NK-92 (cell line): ENCODE measurements around the gene YIPF3.

Experiments
- DNase-seq: peaks from one replicate; lab custom pipeline; 2025; ENCODE audit not compliant: unreplicated experiment; lab: John Stamatoyannopoulos, UW

The YIPF3 gene

DNA sequence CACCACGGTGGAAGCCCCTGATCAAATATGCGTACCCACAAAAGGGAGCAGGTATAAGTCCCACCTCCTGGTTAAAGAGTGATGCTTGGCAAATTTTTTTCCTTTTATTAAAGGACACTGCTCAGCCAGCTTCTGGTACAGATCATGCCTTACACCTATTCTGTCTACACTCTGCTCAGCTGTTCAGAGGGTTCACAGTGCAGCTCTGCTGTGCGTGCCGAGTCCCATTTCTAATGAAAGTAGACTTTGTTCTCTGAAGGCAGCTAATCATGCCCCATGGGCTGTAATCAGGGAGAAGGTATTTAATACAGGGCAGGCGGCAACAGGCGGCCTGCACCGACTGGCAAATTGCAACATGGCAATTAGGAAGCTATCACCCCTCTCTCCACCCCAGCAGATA is 22.9 kb downstream of the YIPF3 start:
- DNase-seq = no peak

DNA sequence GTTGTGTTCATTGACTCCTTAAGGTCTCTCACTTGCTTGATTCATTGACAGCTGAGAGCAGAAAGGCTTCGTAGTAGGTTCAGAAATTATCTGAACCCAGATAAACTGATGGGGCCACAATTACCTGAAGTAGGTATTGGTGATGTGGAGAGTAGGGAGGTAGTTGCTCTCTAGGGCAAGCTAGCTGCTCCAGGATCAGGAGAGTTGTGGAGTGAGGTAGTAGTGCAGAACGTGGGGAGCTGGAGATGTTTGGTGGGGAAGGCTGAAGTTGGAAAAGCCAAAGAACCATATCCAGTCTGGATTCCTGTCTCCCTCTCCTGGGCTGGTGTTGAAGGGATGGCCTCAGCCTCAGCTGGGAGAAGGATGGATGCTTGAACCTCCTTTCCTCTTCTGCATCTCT is 23.5 kb downstream of the YIPF3 start:
- no peak for DNase-seq

DNA sequence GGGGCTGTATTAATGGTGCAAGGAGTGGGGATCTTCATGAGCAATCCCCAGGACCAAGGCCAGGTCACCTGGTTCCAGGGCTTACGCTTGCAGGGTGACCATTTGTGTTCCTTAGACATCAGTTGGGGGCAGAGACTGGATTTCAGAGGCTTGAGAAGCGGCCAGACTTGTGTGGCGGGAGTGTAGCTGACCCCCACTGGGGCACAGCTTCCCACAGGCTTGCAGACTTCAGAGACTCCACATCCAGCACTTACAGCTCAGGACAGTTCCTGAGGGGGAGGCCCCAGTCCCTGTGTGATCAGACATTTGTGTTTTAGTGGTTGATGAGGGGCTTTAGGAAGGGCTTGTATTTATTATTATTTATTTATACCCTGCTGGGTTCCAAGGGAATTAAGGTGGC is 24.1 kb downstream of the YIPF3 start:
- no peak for DNase-seq

DNA sequence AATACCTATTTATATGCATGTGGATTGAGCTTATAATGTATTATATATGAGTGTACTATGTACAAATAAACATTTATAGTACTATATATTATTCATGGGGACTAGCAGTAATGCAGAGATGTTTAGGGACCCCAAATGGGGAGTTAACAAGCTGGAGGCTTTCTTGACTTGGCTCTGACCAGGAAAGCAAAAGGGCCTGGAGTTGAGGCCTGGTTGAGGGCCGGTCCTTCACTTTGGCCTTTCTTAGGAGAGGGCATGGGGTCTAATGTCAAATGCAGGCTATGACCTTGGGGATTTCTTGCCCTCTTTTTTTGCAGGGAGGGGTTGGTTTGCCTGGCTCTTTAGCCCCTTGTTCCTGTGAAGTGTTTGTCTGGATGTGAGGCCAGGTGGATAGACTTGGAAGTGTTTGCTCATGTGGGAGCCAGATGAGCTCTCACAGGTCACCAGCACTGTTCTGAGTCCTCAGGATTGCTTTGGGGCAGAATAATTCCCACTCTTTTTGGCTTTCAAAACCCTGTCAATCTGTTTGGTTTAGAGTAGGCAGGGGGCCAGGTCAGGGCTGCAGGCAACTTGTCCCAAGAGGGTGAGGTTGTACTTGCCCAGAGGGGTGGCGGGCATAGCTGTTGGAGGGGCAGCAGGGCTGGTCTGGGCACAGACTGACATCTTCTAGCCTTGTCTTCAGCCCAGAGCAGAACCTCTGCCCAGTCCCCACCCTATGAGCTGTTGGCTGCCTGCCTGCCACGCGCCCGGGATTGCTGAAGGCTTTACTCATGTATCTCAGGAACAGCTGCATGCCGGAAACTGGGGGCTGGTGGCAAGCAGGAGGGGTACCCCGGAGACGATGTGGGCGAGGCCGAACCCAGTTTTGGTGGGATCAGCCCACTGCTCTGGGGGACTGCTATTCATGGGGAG is 24.7 kb downstream of the YIPF3 start:
- no peak for DNase-seq

DNA sequence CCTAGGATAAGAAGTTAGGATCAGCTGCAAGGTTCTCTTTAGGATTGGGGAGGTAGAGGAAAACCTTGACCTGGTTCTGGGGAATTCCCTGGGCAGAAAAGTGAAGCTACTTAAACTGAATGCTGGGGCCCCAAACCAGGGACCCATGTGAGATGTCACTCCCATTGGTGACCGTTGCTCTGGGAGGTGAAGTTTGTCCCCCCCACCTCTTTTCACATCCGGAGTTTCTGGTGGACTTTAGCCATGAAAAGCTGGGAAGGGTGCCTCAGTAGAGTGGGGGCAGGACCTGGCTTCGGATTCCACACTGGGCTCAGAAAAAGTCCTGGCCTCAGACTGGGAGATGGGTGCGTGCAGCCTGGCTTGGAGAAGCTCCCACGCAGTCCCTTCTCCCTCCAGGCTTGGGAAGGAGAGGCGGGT is 26.2 kb downstream of the YIPF3 start:
- DNase-seq = no peak

DNA sequence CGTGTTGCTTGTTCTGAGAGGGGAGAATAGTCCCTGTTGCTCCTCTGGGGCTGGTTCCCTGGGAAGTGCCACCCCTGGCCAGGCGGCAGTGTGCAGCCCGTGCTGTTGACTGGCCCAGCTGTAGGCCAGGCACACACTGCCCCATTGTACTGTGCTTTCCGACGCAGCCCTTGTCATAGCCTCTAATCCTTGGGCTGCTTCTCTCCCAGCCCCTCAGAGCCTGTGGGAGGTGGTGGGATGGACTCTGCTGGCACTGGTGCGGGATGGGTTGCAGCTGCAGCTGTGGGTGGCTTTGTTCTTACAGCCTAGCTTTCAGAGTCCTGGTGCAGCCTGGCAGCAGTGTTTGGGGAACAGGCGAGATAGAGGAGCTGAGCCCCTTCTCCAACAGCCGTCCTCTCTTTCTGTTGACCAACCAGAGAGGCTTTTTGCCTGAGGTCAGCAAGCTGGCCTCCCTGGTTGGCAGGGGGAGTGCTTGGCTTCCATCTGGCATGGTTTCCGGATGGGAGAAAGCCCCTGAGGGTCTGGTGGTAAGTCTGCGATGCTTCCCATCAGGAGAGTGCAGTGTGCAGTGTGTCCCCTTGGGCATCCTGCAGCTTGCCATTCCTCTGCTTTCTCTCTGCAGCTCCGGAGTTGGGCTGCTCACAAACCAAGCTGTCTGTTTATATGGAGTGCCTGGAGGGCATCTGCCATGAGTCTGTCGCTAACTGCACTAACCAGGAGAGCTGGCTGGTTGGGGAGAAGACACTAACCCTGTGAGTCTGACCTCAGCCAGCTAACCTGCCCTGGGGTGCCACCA is 27.3 kb downstream of the YIPF3 start:
- DNase-seq = no peak

DNA sequence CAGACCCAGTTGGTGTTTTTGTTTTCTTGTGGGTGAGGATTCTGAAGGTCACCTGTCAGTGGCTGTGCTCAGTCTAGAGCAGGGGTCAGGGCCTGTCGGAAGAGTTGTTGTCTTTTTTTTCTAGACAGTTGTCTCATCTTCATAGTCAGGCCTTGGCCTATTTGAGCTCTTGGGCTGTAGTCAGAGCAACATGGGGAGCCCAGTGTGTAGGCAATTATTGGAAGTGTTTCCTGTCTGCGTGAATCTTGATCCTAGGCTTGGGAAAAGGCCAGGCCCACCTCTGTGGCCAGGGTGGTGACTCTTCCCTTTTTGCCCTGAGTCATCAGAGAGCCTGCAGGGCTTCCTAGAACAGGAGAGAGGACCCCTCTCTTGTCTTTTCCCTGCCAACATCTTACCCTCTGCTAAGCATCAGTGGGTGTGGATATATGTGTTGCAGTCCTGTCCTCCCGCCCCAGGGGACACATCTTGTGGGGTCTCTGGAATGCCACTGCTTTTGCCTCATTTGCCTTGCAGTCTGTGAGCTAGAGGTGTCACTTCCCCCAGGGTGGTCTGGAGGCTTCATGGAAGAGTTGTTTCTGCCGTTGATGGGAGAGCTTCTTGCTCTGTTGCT is 28.0 kb downstream of the YIPF3 start:
- no peak for DNase-seq

DNA sequence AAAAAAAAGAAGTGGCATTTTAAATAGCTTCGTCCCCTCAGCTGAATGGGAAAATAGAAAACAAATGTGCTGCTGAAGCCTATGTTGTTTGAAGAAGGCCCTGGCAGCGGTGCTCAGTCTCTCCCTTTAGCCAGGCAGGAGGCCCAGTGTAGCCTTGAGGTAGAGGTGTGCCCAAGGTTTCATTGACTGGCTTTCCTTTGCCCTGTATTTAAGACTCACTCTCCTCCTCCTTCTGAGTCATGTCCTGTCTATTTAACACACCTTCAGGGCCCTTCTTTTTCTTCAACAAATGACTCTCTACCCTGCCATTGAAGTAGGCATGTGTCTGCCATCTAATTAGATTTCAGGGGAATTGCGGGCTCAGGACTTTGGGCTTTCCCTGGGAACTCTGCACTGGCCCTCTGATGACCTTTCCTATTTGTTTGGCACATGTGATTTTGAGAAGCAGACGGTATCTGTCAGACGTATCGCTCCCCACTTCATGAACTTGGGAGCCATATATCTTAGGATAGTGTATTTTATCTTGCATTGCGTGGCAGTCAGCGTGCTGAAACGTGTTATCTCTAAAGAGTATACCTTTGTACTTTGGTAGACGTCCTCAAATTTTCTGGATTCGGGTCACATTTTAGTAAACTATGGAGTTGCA is 35.0 kb downstream of the YIPF3 start:
- DNase-seq = no peak

DNA sequence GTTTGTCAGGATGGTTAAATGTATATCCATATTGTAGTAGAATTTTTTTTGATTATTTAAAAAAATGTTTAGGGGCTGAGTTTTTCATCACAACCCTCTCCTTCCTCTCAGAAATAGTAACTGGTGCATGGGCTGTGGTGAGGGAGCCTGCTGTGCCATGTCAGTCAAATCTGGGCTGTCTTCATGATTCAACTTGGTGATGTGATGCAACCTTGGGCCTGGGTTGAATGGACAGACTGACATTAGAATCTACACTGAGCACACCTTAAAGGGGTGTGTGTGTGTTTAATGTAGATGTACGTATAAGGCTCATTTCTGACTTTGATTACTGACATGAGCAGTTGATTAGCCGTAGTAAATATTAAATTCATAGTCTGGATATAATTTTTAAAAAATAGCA is 35.7 kb downstream of the YIPF3 start:
- no peak for DNase-seq

DNA sequence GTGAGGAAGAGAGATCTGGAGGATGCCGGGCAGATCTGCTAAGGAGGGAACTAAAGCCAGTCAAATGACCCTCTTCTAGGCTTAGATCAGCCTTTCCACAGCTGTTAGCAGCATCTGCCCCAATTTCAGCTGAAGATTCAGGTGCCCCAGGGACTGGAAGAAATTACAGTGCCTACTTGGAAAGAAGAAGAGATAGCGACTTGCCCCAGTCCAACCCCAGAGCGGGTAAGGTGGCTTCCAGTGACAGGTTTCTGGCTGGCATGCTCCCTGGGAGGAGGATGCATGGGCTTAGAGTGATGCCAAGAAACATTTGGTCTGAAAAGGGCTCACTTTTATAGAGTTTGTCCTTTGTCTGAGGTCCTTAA is 38.7 kb downstream of the YIPF3 start:
- no peak for DNase-seq

DNA sequence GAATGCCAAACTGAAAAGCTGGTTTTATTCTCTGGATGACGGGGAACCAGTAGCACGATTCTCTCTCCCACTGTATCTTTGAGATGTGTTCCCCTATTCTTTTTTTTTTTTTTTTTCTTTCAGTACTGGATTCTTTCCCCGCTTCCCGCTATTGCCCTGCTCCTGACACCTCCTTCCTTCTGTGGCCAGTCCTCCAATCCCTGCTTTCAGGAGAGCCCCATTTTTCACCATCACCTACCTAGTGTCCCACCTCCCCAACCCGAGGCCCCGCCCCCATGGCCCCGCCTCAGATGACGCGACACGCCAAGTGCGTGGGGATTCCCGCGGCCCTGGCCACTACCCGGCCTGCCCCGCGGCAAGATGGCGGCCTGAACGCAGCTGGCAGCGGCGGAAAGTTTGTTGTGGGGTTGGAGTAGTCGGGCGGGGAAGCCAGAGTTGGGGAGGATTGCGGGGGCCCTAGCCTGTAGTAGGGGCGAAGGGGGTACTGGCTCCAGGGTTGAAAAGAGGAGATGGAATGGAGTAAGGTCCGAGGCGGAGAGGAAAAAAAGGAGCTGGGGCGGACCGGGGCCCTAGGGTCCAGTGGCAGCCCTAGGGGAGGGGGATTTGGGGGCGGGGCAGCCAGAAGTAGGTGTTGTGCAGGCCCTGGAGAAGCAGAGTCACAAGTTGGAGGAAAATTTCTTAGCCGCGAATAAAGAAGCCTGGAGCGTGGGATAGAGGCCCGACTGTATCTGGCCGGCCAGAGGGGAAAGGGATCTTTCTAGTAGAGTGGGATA is 39.3 kb downstream of the YIPF3 start, which contains the start of gene TJAP1:
TSS of gene TJAP1 (plus strand) at position 336 of the 773 bp plus-strand sequence. CDS start 21,432 bp downstream, outside the sequence.
- peak; percentile 68 for DNase-seq

DNA sequence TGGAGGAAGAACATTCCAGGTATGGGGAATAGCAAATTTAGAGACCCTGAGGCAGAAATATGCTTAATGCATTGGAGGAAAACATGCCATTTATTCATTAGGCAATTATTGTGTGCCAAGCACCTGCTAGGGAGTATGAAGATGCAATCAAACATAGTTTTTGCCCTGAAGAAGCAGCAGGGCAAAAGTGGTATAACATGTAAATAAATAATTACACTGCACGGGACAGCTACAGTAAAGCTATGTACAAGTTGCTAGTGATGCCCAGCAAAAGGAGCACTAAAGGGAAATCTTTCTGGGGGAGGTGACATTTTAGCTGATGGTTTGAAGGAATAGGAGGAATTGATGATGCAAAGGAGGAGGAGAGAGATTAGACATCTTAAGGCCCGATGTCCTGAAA is 40.0 kb downstream of the YIPF3 start:
- no peak for DNase-seq

DNA sequence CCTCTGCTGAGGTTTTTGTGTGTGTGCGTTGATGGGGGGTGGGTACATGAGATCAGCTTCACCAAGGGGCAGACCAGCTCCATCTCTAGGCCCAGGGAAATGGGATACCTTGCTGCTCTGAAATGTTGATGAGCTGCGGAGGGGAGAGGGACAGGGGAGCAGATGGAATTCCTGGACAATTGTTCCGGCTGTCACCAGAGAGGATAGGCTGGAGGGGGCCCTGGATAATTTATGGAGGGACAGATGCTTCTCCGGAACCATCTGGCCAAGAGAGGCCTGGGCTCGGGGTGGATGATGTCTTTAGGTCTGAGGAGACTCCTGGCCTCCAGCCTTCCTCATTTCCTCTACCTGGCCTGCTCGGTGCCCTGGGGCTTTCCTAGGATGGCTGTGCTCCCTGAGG is 41.2 kb downstream of the YIPF3 start:
- DNase-seq = no peak

DNA sequence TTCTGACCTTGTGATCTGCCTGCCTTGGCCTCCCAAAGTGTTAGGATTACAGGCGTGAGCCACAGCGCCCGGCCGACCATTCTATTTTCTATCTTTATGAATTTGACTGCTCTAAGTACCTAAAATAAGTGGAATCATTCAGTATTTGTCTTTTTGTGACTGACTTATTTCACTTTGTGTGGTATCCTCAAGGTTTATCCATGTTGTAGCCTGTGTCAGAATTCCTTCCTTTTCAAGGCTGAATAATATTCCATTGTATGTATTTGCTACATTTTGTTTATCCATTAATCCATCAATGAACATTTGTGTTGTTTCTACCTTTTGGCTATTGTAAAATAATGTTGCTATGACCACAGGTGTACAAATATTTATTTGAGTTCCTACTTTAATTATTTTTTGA is 44.2 kb downstream of the YIPF3 start:
- DNase-seq = no peak

DNA sequence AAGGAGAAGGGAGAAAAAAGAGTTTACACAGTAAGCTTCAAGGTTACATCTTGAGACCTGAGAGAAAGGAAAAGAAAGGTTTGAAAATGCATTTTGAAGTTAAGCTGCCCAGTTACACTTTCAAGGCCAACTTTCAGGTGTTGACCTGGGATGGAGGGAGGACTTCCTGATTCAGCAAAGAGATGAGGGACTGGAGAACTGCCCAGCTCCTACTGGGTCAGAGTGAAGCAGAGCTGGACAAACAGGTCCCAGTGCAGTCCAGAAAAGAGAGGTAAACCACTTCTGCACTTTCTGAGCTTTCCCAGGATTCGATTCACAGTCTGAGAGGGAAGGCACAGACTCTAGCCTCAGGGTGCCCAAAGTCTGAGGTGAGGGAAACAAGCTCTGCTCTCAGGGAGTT is 45.3 kb downstream of the YIPF3 start:
- DNase-seq = no peak

DNA sequence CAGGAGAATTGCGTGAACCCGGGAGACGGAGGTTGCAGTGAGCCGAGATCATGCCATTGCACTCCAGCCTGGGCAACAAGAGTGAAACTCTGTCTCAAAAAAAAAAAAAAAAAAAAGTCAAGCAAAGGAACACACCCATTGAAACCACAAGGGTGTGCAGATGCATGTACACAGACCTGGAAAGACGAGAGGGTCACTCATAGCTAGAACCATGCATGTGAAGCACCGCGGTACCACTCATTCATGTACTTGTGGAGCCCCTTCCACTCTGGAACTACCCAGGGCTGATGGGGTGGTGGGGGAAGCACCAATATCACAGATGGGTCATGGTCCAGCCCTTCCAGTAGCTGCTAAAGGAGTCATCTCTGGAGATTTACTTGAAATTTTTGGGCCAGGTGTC is 46.8 kb downstream of the YIPF3 start:
- DNase-seq = no peak

DNA sequence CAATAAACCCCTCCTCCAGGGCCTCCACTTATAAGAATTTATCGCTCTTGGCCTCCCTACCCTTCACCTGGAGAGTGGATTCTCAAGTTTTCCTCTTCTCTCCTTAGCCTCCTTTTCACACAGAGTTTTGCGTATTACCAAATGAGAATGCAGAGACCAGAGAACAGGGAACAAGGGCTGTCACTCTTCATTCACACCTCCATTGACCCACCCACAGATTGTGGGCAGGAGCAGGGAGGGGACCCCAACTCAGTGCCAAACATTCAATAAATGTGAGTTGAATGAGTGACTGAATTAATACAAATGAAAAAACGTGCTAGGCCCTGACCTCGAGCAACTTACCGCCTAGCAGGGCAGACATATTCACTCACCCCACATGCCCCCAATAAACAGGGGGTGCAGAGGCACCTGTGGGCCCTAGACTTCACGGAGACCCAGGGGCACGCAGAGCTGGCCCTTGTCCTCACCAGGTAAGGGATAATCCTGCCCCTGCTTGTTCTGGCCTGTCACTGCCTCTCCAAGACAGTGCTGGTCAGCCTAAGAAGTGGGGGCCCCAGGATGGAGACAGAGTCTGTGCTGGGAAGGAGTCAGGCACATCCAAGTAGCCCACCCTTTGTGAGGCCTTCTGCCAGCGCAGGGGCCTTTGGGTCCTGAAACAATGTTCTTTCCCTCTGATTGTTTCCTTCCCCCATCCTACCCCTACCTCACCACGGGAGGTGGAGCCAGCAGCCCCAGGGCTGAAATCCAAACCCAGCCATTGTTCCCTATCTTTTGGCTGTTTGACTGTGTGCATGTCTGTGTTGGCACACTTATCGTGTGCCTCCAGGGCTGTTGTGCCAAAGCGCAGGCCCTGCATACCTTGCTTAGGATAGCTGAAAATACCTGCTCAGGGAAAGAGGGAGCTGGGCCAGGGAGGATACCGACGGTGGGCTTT is 47.7 kb downstream of the YIPF3 start:
- no peak for DNase-seq

DNA sequence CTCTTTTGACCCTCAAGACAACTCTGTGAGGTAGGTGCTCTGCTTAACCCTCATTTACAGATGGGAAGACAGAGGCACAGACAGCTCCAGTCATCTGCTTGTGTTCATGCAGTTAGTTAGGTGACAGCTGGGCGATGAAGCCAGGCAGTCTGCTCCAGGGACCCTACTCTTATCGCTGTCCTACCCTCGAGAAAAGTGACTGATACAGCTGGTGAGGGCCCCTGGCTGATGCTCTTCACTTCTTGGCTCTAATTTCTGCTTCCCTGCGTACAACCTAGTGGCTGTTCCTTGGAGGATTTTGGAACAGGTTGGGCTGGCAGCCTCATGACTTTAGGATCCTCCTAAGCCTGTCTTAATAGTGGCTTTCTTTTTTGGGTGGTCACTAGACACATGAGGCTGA is 48.5 kb downstream of the YIPF3 start:
- no peak for DNase-seq

DNA sequence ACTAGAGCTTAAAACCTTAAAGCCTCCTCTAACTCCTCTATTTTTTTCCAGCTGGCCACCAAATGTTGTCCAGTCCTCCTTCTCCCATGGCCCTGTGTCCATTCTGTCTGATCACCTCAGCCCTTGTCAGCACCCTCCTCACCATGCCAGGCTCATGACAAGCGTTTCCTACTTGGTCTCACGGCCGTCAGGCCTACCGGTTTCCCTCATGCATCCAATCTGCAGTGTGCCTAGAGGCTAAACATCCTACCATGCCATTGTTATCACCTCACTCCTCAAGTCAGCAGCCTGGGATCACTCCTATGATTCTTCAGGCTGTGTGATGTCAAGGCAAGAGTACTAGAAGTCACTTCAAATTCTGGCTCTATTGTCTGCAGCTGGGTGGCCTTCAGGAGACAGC is 49.0 kb downstream of the YIPF3 start:
- no peak for DNase-seq
